MCF 10A (cell line): ENCODE results near the gene HCFC1. TPM values are rescaled to one million over a fixed set of nuclear protein-coding genes. Genes with fewer than 3 reads are reported as not detected.

Experiments used
- BruUV-seq: library from RNA; stranded (reverse); fragments of 400-500 nt; replicated peaks from 2 replicates; lab custom pipeline; 2021; lab: Mats Ljungman, UMichigan
- CTCF ChIA-PET: fragments of 300-600 bp; sonication (Branson Sonifier 250); formaldehyde crosslinking; extraction: SDS; loops from one replicate; lab custom pipeline; 2021; ENCODE audit warnings: antibody characterized with exemption, inconsistent platforms; lab: Yijun Ruan, JAX
- POLR2A ChIA-PET: fragments of 300-600, 350-650 bp; sonication (Branson Sonifier 250); formaldehyde crosslinking; extraction: SDS; loops from one replicate; lab custom pipeline; 2020; ENCODE audit warnings: antibody characterized with exemption, inconsistent platforms; lab: Yijun Ruan, JAX
- DNase-seq: peaks from one replicate; pipeline ENCODE4 v3.0.0-alpha.2; 2018; ENCODE audit not compliant: unreplicated experiment
- H3K27ac Mint-ChIP-seq: one replicate; pipeline ENCODE4 v1.8.0; 2022; ENCODE audit warnings: mild to moderate bottlenecking, low read depth, mixed read lengths; ENCODE audit not compliant: unreplicated experiment
- H3K27me3 Mint-ChIP-seq: one replicate; pipeline ENCODE4 v1.8.0; 2022; ENCODE audit warnings: mixed read lengths; ENCODE audit not compliant: insufficient read depth, unreplicated experiment
- H3K36me3 Mint-ChIP-seq: one replicate; pipeline ENCODE4 v1.8.0; 2022; ENCODE audit warnings: mild to moderate bottlenecking, moderate library complexity, mixed read lengths; ENCODE audit not compliant: insufficient read depth, unreplicated experiment
- H3K4me1 Mint-ChIP-seq: one replicate; pipeline ENCODE4 v1.8.0; 2022; ENCODE audit warnings: mixed read lengths; ENCODE audit not compliant: insufficient read depth, unreplicated experiment
- H3K4me3 Mint-ChIP-seq: one replicate; pipeline ENCODE4 v1.8.0; 2022; ENCODE audit warnings: mild to moderate bottlenecking, moderate library complexity, mixed read lengths; ENCODE audit not compliant: unreplicated experiment
- H3K9me3 Mint-ChIP-seq: one replicate; pipeline ENCODE4 v1.8.0; 2022; ENCODE audit warnings: mixed read lengths; ENCODE audit not compliant: unreplicated experiment
- intact Hi-C: fragments of 100-400 bp; cut with micrococcal nuclease; formaldehyde crosslinking; loops from 2 replicates; pipeline ENCODE4 v1.14.1; 2022
- total RNA-seq: library from RNA; stranded (reverse); gene quantifications from 2 replicates; pipeline ENCODE4 v1.2.3, GENCODE V29; 2022
- TF ChIP-seq, protein P1 (sequence below): fragments of 200-600 bp; IDR thresholded peaks from one replicate; pipeline ENCODE4 v1.8.0; 2022; ENCODE audit warnings: antibody characterized with exemption, mild to moderate bottlenecking; ENCODE audit not compliant: unreplicated experiment

The HCFC1 gene
- total RNA-seq, 1 experiment from 2014 or later = 44.5 TPM

DNA sequence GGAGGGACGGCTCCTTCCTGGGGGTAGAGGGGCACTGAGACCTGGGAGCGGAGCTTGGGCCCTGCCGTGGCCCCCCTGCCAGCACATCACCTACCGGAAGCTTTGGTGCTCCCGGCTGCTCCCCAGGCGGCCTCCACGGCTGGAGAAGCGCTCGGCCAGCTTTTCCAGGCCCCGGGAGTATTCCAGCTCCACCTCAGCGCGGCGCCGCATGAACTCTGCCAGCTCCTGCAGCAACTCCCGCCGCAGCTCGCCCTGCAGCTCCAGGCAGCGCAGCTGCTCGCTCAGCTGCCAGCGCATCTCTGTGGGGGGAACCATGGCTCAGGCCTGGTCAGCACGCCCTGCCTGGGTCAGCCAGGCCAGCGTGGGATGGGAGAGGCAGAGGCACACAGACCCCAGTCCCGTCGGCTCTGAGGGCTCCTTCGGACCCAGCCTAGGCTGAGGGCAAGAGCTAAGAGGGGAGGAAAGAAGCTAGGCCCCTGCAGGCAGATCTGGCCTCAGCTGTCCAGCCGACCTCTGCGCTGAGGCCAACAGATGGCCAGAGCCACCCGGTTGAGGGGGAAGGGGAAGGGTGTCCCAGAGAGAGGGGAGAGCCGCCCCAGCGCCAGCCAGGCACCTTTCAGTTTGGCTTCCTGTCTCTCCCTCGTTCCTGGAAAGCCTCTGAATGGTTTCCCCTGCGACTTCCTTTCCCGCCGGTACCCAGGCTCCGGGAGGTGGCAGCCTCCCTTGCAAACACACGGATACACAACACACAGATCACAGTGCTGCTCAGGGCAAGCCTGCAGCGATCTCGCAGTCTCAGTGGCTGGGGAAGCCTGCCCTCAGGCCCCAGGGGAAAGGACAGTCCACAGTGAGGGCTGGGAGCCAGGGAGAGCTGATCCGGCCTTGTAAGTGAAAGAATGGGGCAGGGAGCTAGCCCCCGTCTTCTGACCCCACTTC lies 49.8 kb downstream of the HCFC1 start:
- TF ChIP-seq, protein P1, sequence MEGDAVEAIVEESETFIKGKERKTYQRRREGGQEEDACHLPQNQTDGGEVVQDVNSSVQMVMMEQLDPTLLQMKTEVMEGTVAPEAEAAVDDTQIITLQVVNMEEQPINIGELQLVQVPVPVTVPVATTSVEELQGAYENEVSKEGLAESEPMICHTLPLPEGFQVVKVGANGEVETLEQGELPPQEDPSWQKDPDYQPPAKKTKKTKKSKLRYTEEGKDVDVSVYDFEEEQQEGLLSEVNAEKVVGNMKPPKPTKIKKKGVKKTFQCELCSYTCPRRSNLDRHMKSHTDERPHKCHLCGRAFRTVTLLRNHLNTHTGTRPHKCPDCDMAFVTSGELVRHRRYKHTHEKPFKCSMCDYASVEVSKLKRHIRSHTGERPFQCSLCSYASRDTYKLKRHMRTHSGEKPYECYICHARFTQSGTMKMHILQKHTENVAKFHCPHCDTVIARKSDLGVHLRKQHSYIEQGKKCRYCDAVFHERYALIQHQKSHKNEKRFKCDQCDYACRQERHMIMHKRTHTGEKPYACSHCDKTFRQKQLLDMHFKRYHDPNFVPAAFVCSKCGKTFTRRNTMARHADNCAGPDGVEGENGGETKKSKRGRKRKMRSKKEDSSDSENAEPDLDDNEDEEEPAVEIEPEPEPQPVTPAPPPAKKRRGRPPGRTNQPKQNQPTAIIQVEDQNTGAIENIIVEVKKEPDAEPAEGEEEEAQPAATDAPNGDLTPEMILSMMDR = no peak
- no peak for DNase-seq
- no peak overlapping the region for H3K4me3 Mint-ChIP-seq
- H3K4me1 Mint-ChIP-seq = peaks cover 17% of the 10 kb centered on the region
- H3K27ac Mint-ChIP-seq = no peak overlapping the region
- no TSS peak for BruUV-seq
- ChIA-PET CTCF (interaction anchor here (0.5 to 5.0 kb wide), 14 partner anchors 10 to 899 kb away, joined by 3 to 31 read pairs (median 4); no protein-coding TSS in a partner anchor), POLR2A (no interaction called here)
- no peaks in the 10 kb centered on the region for H3K36me3 Mint-ChIP-seq
- peaks cover 32% of the 10 kb centered on the region for H3K27me3 Mint-ChIP-seq
- intact Hi-C loops = no loop called here
- H3K9me3 Mint-ChIP-seq = no peaks in the 10 kb centered on the region

DNA sequence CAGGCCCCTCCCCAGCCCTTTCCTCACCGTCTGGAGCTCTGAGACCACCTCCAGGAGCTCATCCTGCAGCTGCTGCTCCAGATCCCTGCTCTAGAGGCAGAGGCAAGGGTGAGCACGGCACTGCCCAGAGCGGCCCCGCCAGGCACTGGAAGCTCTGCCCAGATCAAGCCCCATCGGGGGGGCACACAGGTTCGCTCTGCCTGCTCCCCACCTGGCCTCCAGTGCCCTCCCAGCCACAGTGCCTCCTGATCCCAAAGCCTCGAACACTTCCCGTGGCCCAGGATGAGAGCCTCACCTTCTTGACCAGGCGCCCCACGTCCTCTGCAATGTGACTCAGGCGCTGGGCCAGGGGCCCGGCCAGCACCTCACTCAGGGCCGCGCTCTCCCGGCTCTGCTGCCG lies 50.5 kb downstream of the HCFC1 start:
- no peak overlapping the region for H3K4me3 Mint-ChIP-seq

DNA sequence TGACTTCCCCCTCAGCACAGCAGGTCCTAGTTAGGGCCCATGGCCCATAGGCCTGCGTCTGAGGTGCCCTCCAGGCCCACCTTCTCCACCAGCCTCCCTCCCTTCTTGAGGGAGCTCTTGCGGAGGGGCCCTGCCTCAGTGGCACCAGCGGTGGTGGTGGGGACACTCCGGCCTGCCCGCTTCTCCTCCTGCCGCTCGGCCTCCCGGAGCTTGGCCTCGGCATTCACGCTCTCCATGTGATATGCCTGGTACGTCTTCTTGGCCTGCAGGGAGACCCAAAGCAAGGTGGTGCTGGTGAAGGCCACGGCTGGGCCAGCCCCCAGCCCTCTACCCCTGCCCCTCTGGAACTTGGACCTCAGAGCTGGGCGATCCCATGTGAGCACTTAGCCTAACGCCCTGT lies 51.1 kb downstream of the HCFC1 start:
- Mint-ChIP-seq H3K9me3 (no peaks in the 10 kb centered on the region), H3K36me3 (no peaks in the 10 kb centered on the region), H3K4me1 (peaks cover 17% of the 10 kb centered on the region), H3K27ac (no peak overlapping the region), H3K4me3 (no peak overlapping the region), H3K27me3 (peaks cover 45% of the 10 kb centered on the region)
- TF ChIP-seq, protein P1 = no peak
- CTCF ChIA-PET = interaction anchor here (1.3 to 5.0 kb wide), 3 partner anchors 9 to 157 kb away, joined by 4 to 31 read pairs (median 4); partner anchors contain the start of gene PLXNB3
- DNase-seq = no peak
- BruUV-seq = no TSS peak
- POLR2A ChIA-PET = interaction anchor here (0.6 kb wide), 1 partner anchor 50 kb away, joined by 3 read pairs; no protein-coding TSS in a partner anchor
- intact Hi-C loops = no loop called here

More for the DNA sequence above, 50.5 kb downstream of the HCFC1 start:
- POLR2A ChIA-PET = interaction anchor here (0.6 kb wide), 1 partner anchor 50 kb away, joined by 3 read pairs; no protein-coding TSS in a partner anchor
- Mint-ChIP-seq H3K9me3 (no peaks in the 10 kb centered on the region), H3K36me3 (no peaks in the 10 kb centered on the region), H3K27ac (no peak overlapping the region), H3K27me3 (peaks cover 39% of the 10 kb centered on the region), H3K4me1 (peaks cover 17% of the 10 kb centered on the region)
- no TSS peak for BruUV-seq
- CTCF ChIA-PET = interaction anchor here (1.1 to 5.0 kb wide), 3 partner anchors 9 to 28 kb away, joined by 3 to 31 read pairs (median 4); no protein-coding TSS in a partner anchor
- intact Hi-C loops = no loop called here
- TF ChIP-seq, protein P1 = no peak
- DNase-seq = no peak

DNA sequence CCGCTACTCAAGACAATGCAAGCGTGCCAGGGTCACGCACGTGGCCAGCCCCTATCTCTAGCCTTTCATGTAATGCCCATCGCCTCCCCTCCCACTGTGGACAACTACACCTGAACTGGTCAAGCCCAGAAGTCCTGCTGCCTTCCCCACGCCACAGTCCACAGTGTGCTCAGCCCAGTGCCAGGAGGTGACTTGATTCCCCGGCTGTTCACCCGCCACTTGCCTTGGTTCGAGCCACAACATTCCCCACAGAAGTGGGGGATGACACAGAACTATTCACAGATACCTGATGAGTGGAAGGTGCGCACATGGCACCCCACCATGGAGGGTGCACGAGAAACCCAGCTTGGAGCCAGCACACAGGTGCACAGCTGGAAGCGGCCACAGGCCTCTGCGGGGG lies 52.3 kb downstream of the HCFC1 start:
- Mint-ChIP-seq H3K4me1 (peaks cover 17% of the 10 kb centered on the region), H3K4me3 (no peak overlapping the region), H3K27ac (no peak overlapping the region), H3K27me3 (peaks cover 46% of the 10 kb centered on the region), H3K9me3 (no peaks in the 10 kb centered on the region), H3K36me3 (no peaks in the 10 kb centered on the region)
- intact Hi-C loops = no loop called here
- ChIA-PET CTCF (interaction anchor here (1.1 to 1.3 kb wide), 2 partner anchors 14 to 155 kb away, joined by 4 to 5 read pairs; partner anchors contain the start of gene PLXNB3), POLR2A (interaction anchor here (2.2 kb wide), 1 partner anchor 9 kb away, joined by 7 read pairs; no protein-coding TSS in a partner anchor)
- TF ChIP-seq, protein P1 = no peak
- DNase-seq = no peak
- BruUV-seq = no TSS peak
